ENCODE data around the gene ALX3. TPM values are rescaled to one million over a fixed set of nuclear protein-coding genes. Genes with fewer than 3 reads are reported as not detected.

Gene ALX3
- total RNA-seq, 1 donor from 2014 or later: not detected

GRCh38 chr1:110106013-110106941, 35.8 kb upstream of the ALX3 start:
- intact Hi-C loops (cut with micrococcal nuclease): no loop called here
- no peaks in the 10 kb centered on the region for H3K9me3 ChIP-seq (replicated peaks)
- TF ChIP-seq CTCF (IDR thresholded peaks at IDR 0.05; ENCODE audit: borderline replicate concordance): peak; percentile 95

GRCh38 chr1:110102081-110102480, 31.6 kb upstream of the ALX3 start:
- intact Hi-C loops (cut with micrococcal nuclease): no loop called here
- Histone ChIP-seq H3K4me3 (no peak overlapping the region), H3K27ac (replicated peaks) (no peak overlapping the region), H3K27me3 (ENCODE audit: low read depth) (peaks cover 17% of the 10 kb centered on the region), H3K36me3 (no peaks in the 10 kb centered on the region), H3K4me1 (peaks cover 8% of the 10 kb centered on the region), H3K9me3 (replicated peaks) (no peaks in the 10 kb centered on the region)
- no peak for DNase-seq
- TF ChIP-seq CTCF (IDR thresholded peaks at IDR 0.05; ENCODE audit: borderline replicate concordance): no peak

More at GRCh38 chr1:110106013-110106941, 35.8 kb upstream of the ALX3 start:
- Histone ChIP-seq H3K27ac (replicated peaks) (no peak overlapping the region), H3K4me3 (no peak overlapping the region), H3K36me3 (no peaks in the 10 kb centered on the region), H3K4me1 (peaks cover 8% of the 10 kb centered on the region), H3K27me3 (ENCODE audit: low read depth) (peaks cover 41% of the 10 kb centered on the region)
- DNase-seq: peak; percentile 54

GRCh38 chr1:110100335-110100734, 29.9 kb upstream of the ALX3 start:
- no peak for TF ChIP-seq CTCF (IDR thresholded peaks at IDR 0.05; ENCODE audit: borderline replicate concordance)
- Histone ChIP-seq H3K9me3 (replicated peaks) (no peaks in the 10 kb centered on the region), H3K27me3 (ENCODE audit: low read depth) (peaks cover 31% of the 10 kb centered on the region), H3K36me3 (no peaks in the 10 kb centered on the region), H3K4me1 (peaks cover 8% of the 10 kb centered on the region), H3K4me3 (no peak overlapping the region), H3K27ac (replicated peaks) (no peak overlapping the region)
- intact Hi-C loops (cut with micrococcal nuclease): no loop called here
- no peak for DNase-seq

- peaks cover 8% of the 10 kb centered on the region for H3K4me1 ChIP-seq
- no peak overlapping the region for H3K4me3 ChIP-seq
- TF ChIP-seq CTCF (IDR thresholded peaks at IDR 0.05; ENCODE audit: borderline replicate concordance): no peak
- intact Hi-C loops (cut with micrococcal nuclease): no loop called here
- DNase-seq: no peak
- no peaks in the 10 kb centered on the region for H3K9me3 ChIP-seq (replicated peaks)
- no peaks in the 10 kb centered on the region for H3K36me3 ChIP-seq
- no peak overlapping the region for H3K27ac ChIP-seq (replicated peaks)
- peaks cover 48% of the 10 kb centered on the region for H3K27me3 ChIP-seq (ENCODE audit: low read depth)
These were observed 28.0 kb upstream of the ALX3 start for GRCh38 chr1:110098222-110099026.

GRCh38 chr1:110097507-110098221, 27.2 kb upstream of the ALX3 start:
- H3K4me3 ChIP-seq: no peak overlapping the region
- H3K4me1 ChIP-seq: peaks cover 8% of the 10 kb centered on the region
- no peaks in the 10 kb centered on the region for H3K9me3 ChIP-seq (replicated peaks)
- DNase-seq: no peak
- H3K27ac ChIP-seq (replicated peaks): no peak overlapping the region
- no peak for TF ChIP-seq CTCF (IDR thresholded peaks at IDR 0.05; ENCODE audit: borderline replicate concordance)
- H3K27me3 ChIP-seq (ENCODE audit: low read depth): peaks cover 48% of the 10 kb centered on the region
- intact Hi-C loops (cut with micrococcal nuclease): no loop called here
- H3K36me3 ChIP-seq: no peaks in the 10 kb centered on the region
